Stimulated activated CD8-positive, alpha-beta memory T cell treated with anti-CD3 and anti-CD28 coated beads, Interleukin-12 subunit alpha, Interleukin-12 subunit beta, amount 100 ng/mL, for 1 hour (primary cell): Measurements from ENCODE around the gene PPP1R13L.
A peak's percentile ranks its signal among the peaks of the same experiment; 100 is the strongest.

Experiments used
- DNase-seq: peaks from one replicate; pipeline ENCODE4 v3.0.0-alpha.2; 2020; ENCODE audit warnings: low read depth

The PPP1R13L gene

DNA sequence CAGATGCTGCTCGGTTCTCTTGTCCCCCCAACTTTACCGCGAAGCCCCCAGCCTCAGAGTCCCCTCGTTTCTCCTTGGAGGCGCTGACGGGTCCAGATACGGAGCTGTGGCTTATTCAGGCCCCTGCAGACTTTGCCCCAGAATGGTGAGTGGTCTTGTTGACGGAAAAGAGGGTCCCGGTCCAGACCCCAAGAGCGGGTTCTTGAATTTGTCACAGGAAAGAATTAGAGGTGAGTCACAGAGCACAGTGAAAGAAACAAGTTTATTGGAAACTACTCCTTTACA lies 2.2 kb upstream of the PPP1R13L start:
- DNase-seq, result no peak

GRCh38 chr19:45406226-45407090 lies 1.6 kb upstream of the PPP1R13L start, which contains the start of gene POLR1G:
TSS of gene POLR1G (plus strand) at chr19:45406644. CDS start at chr19:45406697, 53 bp downstream.
- DNase-seq, result peak; percentile 65

- peak; percentile 71 for DNase-seq
Observed at GRCh38 chr19:45405435-45406225, 761 bp upstream of the PPP1R13L start.

DNA sequence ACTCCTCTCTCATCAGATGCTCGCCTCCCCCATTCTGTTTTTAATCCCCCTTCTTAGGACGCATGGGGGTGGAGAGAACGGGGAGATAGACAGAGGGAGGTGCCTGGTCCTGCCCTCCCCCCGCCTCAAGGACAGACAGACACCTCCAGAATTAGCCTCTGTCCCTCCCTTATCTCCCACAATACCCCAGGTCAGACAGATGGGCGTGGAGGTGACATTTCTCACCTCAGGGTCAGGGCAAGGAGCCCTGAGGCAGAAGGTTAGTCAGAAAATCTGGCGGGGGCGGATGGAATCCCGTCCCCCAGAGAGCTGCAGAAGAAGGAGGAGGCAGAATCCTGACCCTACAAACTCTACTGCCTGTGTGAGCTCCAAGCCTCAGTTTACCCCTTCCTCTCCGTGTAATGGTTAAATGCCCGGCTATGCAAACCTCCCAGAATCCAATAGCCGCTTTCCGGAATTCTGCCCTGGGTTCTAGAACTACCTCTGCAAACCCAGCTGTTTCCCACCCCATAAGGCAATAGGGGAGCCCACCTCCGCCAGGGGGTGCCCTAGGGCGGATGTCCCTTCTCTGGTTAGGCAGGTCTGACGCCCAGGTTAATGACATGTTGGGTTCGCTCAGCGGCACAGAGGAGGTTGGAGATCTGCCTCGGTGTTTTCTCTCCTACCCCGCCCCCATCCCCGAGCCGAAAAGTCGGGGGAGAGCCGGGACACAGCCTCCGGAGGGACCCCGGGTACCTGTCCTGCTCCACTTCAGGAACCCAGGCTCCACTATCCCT lies 900 bp downstream of the PPP1R13L start:
- no peak for DNase-seq

DNA sequence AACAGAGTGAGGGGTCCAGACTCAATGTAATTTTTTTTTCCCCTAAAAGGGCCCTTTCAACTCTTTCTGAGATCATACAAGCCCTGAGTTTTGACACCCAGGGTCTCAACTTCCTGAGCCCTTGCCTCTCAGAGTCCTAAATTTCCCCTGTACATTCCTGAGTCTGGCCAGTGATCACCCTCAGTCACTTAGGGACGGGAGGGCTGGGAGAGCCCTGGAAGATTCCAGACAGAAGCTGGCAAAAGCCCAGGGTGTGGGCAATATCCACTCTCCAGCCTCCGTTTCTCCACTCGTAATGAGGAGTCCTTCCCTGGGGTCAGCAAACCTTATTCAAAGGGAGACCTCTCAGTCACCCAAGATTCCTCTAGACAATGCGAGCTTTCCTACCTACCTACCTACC lies 1.6 kb downstream of the PPP1R13L start:
- DNase-seq, result no peak

- no peak for DNase-seq
Observed at GRCh38 chr19:45402298-45403061, 2.4 kb downstream of the PPP1R13L start.

GRCh38 chr19:45401815-45402214 lies 3.1 kb downstream of the PPP1R13L start:
- DNase-seq, result no peak

GRCh38 chr19:45400192-45400591 lies 4.7 kb downstream of the PPP1R13L start:
- DNase-seq, result no peak

GRCh38 chr19:45395821-45396617 lies 8.8 kb downstream of the PPP1R13L start:
- DNase-seq, result no peak

- DNase-seq, result no peak
Observed at GRCh38 chr19:45391871-45392665, 12.8 kb downstream of the PPP1R13L start.

- no peak for DNase-seq
Observed at GRCh38 chr19:45391346-45391745, 13.5 kb downstream of the PPP1R13L start.

DNA sequence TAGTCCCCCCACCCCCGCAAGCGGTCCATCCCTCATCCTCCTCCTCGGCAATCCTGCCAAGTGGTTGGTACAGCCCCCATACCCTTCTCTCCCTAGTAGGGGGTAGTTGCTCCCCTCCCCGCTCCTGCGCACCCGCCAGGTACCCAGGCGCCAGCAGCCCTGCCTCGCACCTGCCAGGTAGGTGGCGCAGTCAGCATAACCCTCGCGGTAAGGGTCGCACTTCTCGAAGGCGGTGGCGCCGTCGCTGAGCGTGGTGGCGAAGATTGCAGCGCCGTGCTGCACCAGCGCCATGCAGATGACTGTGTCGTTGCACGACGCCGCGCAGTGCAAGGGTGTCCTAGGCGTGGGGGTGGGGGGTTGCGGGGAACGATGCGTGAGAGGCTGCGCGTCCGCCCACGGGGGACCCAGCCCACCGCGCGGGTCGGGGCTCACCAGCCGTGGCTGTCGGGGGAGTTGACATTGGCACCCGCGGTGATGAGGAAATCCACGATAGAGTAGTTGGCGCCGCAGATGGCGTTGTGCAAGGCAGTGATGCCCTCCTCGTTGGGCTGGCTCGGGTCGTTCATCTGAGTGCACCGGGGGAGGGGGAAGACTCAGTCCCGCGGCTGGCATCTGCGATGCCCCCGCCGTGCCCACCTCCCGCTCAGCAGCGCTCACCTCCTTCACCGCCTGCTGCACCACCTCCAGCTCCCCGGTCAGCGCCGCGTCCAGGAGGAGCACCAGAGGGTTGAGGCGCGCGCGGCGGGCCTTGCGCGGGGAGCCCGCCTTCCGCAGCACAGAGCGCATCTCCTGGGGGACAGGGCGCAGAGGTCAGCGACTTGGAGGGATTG lies 19.3 kb downstream of the PPP1R13L start:
- no peak for DNase-seq

- no peak for DNase-seq
Observed at GRCh38 chr19:45382426-45382825, 22.4 kb downstream of the PPP1R13L start.

GRCh38 chr19:45380107-45380506 lies 24.8 kb downstream of the PPP1R13L start:
- no peak for DNase-seq

DNA sequence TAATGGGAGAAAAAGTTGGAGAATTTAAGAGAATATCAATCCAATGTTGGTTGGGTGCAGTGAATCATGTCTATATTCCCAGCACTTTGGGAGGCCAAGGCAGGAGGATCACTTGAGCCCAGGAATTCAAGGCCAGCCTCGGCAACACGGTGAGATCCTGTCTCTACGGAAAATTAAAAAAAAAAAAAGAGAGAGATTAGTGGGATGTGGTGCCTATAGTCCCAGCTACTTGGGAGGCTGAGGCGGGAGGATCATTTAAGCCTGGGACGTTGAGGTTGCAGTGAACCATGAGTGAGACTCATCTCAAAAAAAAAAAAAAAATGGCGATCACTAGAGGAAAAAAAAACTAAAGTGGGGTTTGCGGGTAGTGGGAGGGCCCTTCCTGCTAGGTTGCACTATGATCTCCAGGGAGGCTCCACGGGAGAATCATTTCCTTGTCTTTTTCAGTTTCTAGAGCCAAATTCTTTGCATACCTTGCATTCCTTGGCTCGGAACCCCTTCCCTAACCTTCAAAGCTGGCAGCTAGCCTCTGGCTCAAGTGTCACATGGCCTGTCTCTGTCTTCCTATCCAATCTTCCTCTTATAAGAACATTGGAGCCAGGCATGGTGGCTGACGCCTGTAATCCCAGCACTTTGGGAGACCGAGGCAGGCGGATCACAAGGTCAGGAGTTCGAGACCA lies 28.7 kb downstream of the PPP1R13L start:
- no peak for DNase-seq

GRCh38 chr19:45370410-45371204 lies 34.3 kb downstream of the PPP1R13L start, which contains the start of gene ERCC2:
TSS of gene ERCC2 (minus strand) at chr19:45370573. CDS start at chr19:45370540, 33 bp downstream.
- DNase-seq, result peak; percentile 100

DNA sequence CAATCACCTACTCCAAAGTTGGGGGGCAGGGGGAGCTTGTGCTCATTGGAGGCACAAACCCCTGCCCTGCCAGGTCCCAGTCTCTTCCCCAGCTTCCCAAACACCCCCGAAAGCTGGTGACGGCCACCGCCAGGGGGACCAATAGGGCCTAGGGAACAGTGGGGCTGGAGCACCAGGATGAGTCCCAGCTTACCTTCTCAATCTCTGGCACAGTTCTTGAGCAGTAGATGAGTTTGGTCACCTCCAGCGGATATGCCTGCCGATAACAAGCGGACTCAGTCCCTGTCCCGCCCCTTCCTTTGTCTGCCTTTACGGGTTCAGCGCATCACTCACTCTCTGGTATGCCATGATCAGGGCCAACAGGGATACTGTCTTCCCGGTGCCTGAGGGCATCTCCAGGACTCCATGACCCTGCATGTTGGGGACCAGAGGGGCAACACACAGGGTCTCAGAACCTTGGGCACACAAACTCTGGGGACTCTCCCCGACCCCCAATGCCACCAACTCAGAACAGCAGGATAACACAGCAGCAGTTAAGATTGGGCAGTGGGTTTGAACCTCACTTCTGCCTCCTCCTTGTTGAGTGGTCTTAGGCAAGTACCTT lies 36.0 kb downstream of the PPP1R13L start:
- DNase-seq, result no peak
